Stimulated activated CD8-positive, alpha-beta memory T cell treated with anti-CD3 and anti-CD28 coated beads, Interleukin-7, amount 100 ng/mL, for 1 hour (primary cell): ENCODE results near the gene LEMD2.

Experiments
- DNase-seq, 2 donors: peaks; one replicate each; pipeline ENCODE4 v3.0.0-alpha.2; 2020; ENCODE audit warnings: low read depth in 2 of 2

The LEMD2 gene

GRCh38 chr6:33721508-33721907 is 67.4 kb downstream of the LEMD2 start:
- DNase-seq, result no peak
